GM12864 (cell line): ENCODE measurements around the gene SDHAF2.
"Not testable (repeated sequence)": the region's sequence is repeated elsewhere in the genome, so short reads cannot be mapped to it uniquely, and the experiment has no call there.

Source experiments
- DNase-seq: peaks from one replicate; pipeline ENCODE4 v3.0.0-alpha.2; 2011; ENCODE audit warnings: low read depth
- H3K4me3 ChIP-seq: 2 replicates; pipeline ENCODE4 v1.5.1; 2011; ENCODE audit warnings: mild to moderate bottlenecking, low read depth, low read length, control low read depth
- CTCF ChIP-seq: IDR thresholded peaks from 2 replicates; pipeline ENCODE4 v1.5.1; 2011; ENCODE audit warnings: low read depth, mild to moderate bottlenecking, moderate library complexity, low read length, control low read depth, inconsistent platforms; ENCODE audit errors: missing control alignments

SDHAF2 gene

GRCh38 chr11:61475433-61475832 is 45.5 kb downstream of the SDHAF2 start:
- DNase-seq, result no peak
- H3K4me3 ChIP-seq, result no peak overlapping the region
- no peak for TF ChIP-seq CTCF

- no peak for TF ChIP-seq CTCF
- DNase-seq, result no peak
- no peak overlapping the region for H3K4me3 ChIP-seq
Measured at GRCh38 chr11:61476371-61476770, 46.4 kb downstream of the SDHAF2 start.

- DNase-seq, result no peak
- TF ChIP-seq CTCF, result no peak
- no peak overlapping the region for H3K4me3 ChIP-seq
Measured at GRCh38 chr11:61477126-61477525, 47.2 kb downstream of the SDHAF2 start.

GRCh38 chr11:61477727-61478148 is 47.8 kb downstream of the SDHAF2 start:
- TF ChIP-seq CTCF, result peak; percentile 91
- DNase-seq, result no peak
- no peak overlapping the region for H3K4me3 ChIP-seq

GRCh38 chr11:61479360-61480058 is 49.6 kb downstream of the SDHAF2 start:
- DNase-seq, H3K4me3 ChIP-seq: not testable (repeated sequence)

- DNase-seq, result no peak
- H3K4me3 ChIP-seq, result no peak overlapping the region
- TF ChIP-seq CTCF, result no peak
Measured at GRCh38 chr11:61480261-61480993, 50.5 kb downstream of the SDHAF2 start.

GRCh38 chr11:61480994-61481335 is 51.0 kb downstream of the SDHAF2 start:
- TF ChIP-seq CTCF, result no peak
- no peak overlapping the region for H3K4me3 ChIP-seq
- DNase-seq, result no peak
